Skeletal muscle satellite cell (primary cell): ENCODE measurements around the gene PMIS2. TPM values are rescaled to one million over a fixed set of nuclear protein-coding genes. Genes with fewer than 3 reads are reported as not detected.

ENCODE experiments used
- H3K27me3 ChIP-seq: 2 replicates; pipeline ENCODE4 v1.7.0; 2013; ENCODE audit warnings: low read length; ENCODE audit not compliant: control insufficient read depth, insufficient read depth
- H3K36me3 ChIP-seq: 2 replicates; pipeline ENCODE4 v1.7.0; 2013; ENCODE audit warnings: mild to moderate bottlenecking, control low read depth, low read length; ENCODE audit not compliant: insufficient read depth
- H3K4me1 ChIP-seq: 2 replicates; pipeline ENCODE4 v1.7.0; 2013; ENCODE audit warnings: low read length; ENCODE audit not compliant: control insufficient read depth, insufficient read depth
- H3K4me2 ChIP-seq: 2 replicates; pipeline ENCODE4 v1.7.0; 2013; ENCODE audit warnings: mild to moderate bottlenecking, low read length
- H3K4me3 ChIP-seq: 2 replicates; pipeline ENCODE4 v1.7.0; 2013; ENCODE audit warnings: low read length
- H3K9ac ChIP-seq: 2 replicates; pipeline ENCODE4 v1.7.0; 2013; ENCODE audit warnings: mild to moderate bottlenecking, low read depth, low read length, moderate library complexity
- H3K9me3 ChIP-seq: replicated peaks from 2 replicates; pipeline ENCODE4 v1.7.0; 2013; ENCODE audit warnings: mild to moderate bottlenecking, control low read depth, low read length
- total RNA-seq: library from RNA; depleted of rRNA; stranded (reverse); fragments of >200 nt; gene quantifications from 2 replicates; pipeline ENCODE4 v1.2.3, GENCODE V29; 2012; rRNA removed

Gene PMIS2
- total RNA-seq: not detected in 2 replicates

DNA sequence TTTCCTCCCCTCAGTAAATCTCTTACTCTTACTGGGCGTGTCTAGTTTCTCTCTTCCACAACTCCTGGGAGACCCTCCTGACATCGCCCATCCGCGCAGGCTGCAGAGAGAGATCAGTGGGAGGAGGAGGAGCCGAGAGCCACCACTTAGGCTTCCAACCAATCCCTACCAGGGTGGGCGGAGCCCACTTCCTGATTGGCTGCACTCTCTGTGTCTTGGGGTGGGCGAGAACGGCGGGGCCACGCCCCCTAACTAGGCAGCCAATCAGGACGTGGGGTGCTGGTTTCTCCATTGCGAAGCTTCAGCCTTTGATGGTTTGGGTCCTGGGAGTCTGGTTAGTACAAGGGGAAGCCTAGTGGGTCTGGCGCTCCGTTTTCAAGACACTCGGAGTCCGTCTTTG is at the start of gene PMIS2:
TSS of gene PMIS2 (plus strand) at position 326 of the 400 bp plus-strand sequence. CDS start 87 bp downstream, outside the sequence.
- Histone ChIP-seq H3K9me3 (no peaks in the 10 kb centered on the region), H3K4me2 (no peak within 1 kb of the TSS), H3K9ac (no peak within 1 kb of the TSS), H3K4me3 (no peak within 1 kb of the TSS), H3K27me3 (peaks cover 34% of the 10 kb centered on the region), H3K4me1 (no peaks in the 10 kb centered on the region), H3K36me3 (no peaks in the 10 kb centered on the region)

DNA sequence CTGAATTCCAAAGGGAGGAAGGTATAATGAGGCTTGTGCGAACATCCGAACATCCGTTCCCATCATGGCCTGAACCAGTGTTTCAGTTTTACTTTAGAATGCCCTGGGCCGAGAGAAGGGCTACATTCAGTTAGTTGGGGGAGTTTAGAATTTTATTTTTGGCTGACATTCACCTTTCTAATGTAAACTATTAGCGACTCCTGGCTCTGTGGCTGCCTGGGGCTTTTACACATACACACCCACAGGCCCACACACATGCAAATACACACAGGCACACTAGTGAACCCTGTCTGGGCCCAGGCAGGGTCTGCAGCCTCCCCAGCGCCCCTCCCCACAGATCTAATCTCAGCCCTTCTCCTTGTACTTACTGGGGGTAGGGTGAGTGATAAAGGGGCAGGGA is 46.7 kb upstream of the PMIS2 start:
- no peaks in the 10 kb centered on the region for H3K9me3 ChIP-seq
- no peak overlapping the region for H3K4me3 ChIP-seq
- H3K27me3 ChIP-seq: peaks cover 8% of the 10 kb centered on the region
- no peaks in the 10 kb centered on the region for H3K36me3 ChIP-seq
- peaks cover 3% of the 10 kb centered on the region for H3K4me1 ChIP-seq
- no peak overlapping the region for H3K4me2 ChIP-seq
- H3K9ac ChIP-seq: no peak overlapping the region

DNA sequence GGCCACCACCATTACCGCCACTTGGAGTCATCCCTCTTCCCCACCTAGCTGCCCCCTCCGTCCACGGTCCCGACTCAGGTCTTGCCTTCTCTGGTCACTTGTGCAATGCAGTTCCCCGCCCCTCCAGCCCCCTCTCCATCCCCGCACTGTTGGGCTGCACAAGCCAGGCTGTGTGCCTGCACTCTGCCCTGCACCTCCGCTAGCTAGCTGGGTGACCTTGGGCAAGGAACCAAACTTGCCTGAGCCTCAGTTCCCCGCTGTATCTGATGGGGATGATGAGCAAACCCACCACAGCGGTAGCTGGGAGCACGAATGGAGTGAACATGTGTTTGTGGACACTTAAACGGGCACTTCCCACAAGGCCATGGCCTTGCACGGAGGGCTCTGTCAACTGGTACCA is 46.1 kb upstream of the PMIS2 start:
- Histone ChIP-seq H3K9ac (no peak overlapping the region), H3K36me3 (no peaks in the 10 kb centered on the region), H3K4me2 (no peak overlapping the region), H3K4me3 (no peak overlapping the region), H3K27me3 (peaks cover 3% of the 10 kb centered on the region), H3K9me3 (no peaks in the 10 kb centered on the region), H3K4me1 (peaks cover 8% of the 10 kb centered on the region)

DNA sequence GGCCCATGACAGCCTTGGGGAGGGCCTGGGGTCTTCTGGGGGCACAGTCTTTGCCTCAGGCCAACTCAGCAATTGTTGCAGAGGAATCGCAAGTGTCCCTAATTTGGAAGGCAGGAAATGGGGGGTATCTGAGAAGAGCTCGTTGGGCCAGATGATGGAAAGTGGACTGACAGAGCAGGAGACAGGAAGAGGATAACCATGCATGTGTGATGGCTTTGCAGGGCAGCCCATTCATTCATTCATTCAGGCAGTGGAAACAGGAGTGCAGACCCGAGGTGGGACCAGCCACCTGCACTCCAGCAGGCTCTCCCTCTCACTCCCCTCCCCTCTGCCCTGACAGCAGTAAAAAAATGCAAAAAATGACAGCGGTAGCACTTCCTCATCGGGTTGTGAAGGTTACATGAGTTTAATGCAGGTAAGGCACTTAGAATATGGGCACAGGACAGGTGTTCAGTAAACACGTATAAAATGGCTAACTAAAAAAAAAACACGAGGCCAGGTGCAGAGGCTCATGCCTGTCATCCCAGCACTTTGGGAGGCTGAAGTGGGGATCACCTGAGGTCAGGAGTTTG is 45.5 kb upstream of the PMIS2 start:
- H3K36me3 ChIP-seq: no peaks in the 10 kb centered on the region
- H3K4me3 ChIP-seq: no peak overlapping the region
- no peaks in the 10 kb centered on the region for H3K27me3 ChIP-seq
- peaks cover 8% of the 10 kb centered on the region for H3K4me1 ChIP-seq
- H3K9me3 ChIP-seq: no peaks in the 10 kb centered on the region
- H3K4me2 ChIP-seq: no peak overlapping the region
- H3K9ac ChIP-seq: no peak overlapping the region

DNA sequence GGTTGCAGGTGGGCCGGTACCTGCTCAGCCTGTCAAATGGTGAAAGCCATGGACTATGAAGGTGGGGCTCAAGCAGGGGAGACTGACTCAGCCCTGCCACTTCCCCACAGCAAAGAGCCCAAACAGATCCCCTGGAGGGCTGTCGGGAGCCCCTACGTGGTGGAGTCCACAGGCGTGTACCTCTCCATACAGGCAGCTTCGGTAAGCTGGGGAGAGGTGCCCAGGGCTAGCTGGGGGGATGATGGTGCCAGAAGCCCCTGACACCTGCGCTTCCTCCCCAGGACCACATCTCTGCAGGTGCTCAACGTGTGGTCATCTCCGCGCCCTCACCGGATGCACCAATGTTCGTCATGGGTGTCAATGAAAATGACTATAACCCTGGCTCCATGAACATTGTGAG is 43.8 kb upstream of the PMIS2 start:
- Histone ChIP-seq H3K9ac (no peak overlapping the region), H3K36me3 (no peaks in the 10 kb centered on the region), H3K4me3 (no peak overlapping the region), H3K4me1 (peaks cover 18% of the 10 kb centered on the region), H3K4me2 (no peak overlapping the region), H3K27me3 (no peaks in the 10 kb centered on the region), H3K9me3 (no peaks in the 10 kb centered on the region)

DNA sequence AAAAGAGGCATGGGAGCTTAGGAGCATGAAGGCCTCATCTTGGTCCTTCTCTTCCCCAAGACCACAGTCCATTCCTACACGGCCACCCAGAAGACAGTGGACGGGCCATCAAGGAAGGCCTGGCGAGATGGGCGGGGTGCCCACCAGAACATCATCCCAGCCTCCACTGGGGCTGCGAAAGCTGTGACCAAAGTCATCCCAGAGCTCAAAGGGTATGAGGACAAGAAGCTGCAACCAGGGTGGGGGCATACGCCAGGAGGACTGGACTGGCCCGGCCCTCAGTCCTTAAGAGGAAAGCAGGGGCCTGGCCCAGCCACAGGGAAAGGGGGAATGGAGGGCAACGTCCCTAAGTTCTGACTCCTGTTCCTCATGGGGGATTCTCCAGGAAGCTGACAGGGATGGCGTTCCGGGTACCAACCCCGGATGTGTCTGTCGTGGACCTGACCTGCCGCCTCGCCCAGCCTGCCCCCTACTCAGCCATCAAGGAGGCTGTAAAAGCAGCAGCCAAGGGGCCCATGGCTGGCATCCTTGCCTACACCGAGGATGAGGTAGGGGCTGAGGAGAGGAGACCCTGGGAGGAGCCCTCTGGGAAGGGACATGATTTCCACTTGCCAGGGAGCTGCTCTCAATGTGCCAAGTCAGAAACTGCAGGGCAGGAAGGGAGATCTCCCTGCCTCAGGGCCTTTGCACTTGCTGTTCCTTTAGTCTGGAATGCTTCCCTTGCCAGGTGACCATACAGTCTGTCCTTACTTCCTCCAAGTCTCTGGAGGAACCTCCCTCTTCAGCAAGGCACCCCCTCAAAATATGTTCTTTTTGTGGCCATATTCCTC is 42.5 kb upstream of the PMIS2 start:
- Histone ChIP-seq H3K4me3 (no peak overlapping the region), H3K4me1 (peaks cover 18% of the 10 kb centered on the region), H3K4me2 (peak overlapping the region; percentile 99), H3K9me3 (no peaks in the 10 kb centered on the region), H3K36me3 (peaks cover 2% of the 10 kb centered on the region), H3K9ac (no peak overlapping the region), H3K27me3 (no peaks in the 10 kb centered on the region)

DNA sequence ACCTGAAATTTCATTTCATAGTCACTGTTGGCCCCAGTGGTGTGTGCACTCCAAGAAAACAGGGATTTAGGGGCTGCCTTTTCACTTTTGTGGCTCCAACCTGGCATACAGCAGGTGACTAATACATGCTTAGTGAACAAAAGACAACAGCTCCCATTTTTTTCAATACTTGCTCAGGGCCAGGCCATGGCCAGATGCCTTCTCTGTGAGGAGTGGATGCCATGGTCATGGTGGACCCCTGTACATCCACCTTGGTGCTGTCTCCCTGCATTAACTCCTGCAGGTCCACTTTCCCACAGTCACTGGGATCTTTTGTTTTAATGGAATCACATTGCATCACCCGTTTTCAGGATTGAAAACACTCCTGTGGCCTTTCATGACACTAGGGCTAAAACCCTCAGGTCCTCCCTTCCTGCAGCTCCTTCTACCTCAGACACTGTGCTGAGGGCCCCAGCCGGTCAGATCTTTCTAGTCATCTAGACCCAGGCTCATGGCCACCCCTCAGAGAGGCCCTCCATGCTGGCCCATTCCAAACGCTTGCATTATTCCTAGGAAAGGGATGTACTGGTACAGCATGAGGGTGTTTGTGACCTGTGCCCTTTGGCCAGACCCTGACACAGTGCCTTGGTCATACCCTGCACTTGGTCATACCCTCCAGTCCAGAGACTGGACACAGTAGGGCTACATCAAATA is 41.7 kb upstream of the PMIS2 start:
- Histone ChIP-seq H3K9ac (peak overlapping the region; percentile 99), H3K4me3 (peak overlapping the region; percentile 99), H3K4me1 (peaks cover 18% of the 10 kb centered on the region)

DNA sequence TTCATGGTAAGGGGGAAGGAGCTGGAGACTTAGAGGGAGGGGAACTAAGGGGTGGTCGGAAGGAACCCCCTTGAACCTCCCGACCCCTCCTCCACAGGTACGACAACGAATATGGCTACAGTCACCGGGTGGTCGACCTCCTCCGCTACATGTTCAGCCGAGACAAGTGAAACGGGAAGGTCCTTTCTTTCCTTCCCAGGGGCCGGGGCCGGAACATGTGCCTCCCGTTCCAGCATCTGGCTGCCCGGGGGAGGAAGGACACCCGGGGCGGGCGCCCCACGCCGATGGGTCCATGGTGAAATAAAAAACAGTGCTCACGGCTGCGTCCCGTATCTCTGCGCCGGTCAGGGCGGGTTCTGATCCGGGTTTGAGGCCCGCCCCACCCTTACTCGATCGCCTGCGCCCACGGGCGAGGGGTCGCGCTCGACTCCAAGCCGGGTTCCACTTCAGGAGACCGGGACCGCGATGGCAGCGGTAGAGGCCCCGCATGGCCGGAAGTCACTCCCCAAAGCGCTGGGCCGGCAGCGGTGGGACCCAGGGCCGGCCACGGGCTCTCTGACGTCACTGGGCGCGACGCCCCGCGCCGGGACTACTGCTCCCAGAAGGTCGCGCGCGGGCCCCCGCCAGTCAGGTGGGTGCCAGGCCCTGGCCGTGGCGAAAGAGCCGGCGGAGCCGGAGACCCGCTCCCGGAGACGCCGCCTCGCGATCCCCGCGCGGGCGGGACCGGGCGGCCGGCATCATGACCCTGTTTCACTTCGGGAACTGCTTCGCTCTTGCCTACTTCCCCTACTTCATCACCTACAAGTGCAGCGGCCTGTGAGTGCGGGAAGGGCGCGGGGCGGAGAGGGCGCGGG is 40.7 kb upstream of the PMIS2 start, which contains the start of gene TMEM147:
TSS of gene TMEM147 (plus strand) at position 626 of the 854 bp plus-strand sequence. CDS start at position 740, 114 bp downstream.
- Histone ChIP-seq H3K9me3 (no peaks in the 10 kb centered on the region), H3K36me3 (peaks cover 3% of the 10 kb centered on the region), H3K4me1 (peaks cover 18% of the 10 kb centered on the region), H3K4me3 (peak within 1 kb of the TSS; percentile 99), H3K9ac (peak within 1 kb of the TSS; percentile 99), H3K27me3 (no peaks in the 10 kb centered on the region), H3K4me2 (peak within 1 kb of the TSS; percentile 99)

More for the DNA sequence above, 41.7 kb upstream of the PMIS2 start:
- H3K9me3 ChIP-seq: no peaks in the 10 kb centered on the region
- peak overlapping the region; percentile 99 for H3K4me2 ChIP-seq
- H3K27me3 ChIP-seq: no peaks in the 10 kb centered on the region
- peaks cover 3% of the 10 kb centered on the region for H3K36me3 ChIP-seq

DNA sequence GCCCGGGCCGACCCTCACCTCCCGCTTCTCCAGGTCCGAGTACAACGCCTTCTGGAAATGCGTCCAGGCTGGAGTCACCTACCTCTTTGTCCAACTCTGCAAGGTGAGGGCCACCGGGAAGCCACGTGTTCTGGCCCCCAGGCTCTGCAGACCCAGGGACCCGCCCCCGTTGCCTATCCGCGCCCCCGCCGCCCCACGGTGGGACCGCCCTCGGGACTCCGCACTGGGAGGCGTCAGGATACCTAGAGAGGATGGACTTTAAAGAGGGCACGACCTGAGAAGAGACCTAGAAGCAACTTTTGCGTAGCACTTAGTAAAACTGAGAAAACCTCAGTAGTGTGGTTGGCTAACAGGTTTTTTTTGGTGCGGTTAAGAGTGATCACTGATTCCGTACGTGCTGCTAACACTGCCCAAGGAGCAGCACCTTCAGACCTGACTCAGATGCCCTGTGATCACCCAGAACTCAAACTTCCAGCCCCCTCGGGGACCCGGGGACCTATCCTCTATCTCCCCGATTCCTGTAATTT is 40.1 kb upstream of the PMIS2 start:
- Histone ChIP-seq H3K9me3 (no peaks in the 10 kb centered on the region), H3K4me3 (peak overlapping the region; percentile 99), H3K4me1 (peaks cover 18% of the 10 kb centered on the region), H3K4me2 (peak overlapping the region; percentile 99), H3K36me3 (peaks cover 3% of the 10 kb centered on the region), H3K27me3 (no peaks in the 10 kb centered on the region), H3K9ac (peak overlapping the region; percentile 99)

DNA sequence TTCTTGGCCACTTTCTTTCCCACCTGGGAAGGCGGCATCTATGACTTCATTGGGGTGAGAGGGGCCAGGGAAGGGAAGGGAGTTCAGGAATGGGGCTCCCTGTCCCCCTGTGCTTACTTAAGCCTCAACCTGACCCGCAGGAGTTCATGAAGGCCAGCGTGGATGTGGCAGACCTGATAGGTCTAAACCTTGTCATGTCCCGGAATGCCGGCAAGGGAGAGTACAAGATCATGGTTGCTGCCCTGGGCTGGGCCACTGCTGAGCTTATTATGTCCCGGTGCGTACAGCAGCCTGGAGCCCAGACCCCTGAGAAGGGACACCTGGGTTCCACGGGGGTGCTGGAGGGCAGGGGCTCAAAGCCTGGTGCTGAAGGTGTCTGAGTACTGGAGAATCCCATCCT is 39.4 kb upstream of the PMIS2 start:
- peak overlapping the region; percentile 99 for H3K9ac ChIP-seq
- H3K9me3 ChIP-seq: no peaks in the 10 kb centered on the region
- peaks cover 18% of the 10 kb centered on the region for H3K4me1 ChIP-seq
- peaks cover 3% of the 10 kb centered on the region for H3K36me3 ChIP-seq
- peak overlapping the region; percentile 99 for H3K4me2 ChIP-seq
- peak overlapping the region; percentile 99 for H3K4me3 ChIP-seq
- no peaks in the 10 kb centered on the region for H3K27me3 ChIP-seq
